Osteocyte (in vitro differentiated cells): ENCODE measurements around the gene ZAR1L. TPM values are rescaled to one million over a fixed set of nuclear protein-coding genes. Genes with fewer than 3 reads are reported as not detected.

ENCODE experiments used
- DNase-seq: peaks from one replicate; pipeline ENCODE4 v3.0.0; 2021; ENCODE audit warnings: mixed read lengths; ENCODE audit not compliant: unreplicated experiment; ENCODE audit errors: extremely low spot score
- H3K27ac Mint-ChIP-seq: one replicate; pipeline ENCODE4 v1.8.0; 2021; ENCODE audit warnings: mild to moderate bottlenecking, mixed read lengths; ENCODE audit not compliant: unreplicated experiment
- H3K27me3 Mint-ChIP-seq: one replicate; pipeline ENCODE4 v1.8.0; 2021; ENCODE audit warnings: mixed read lengths; ENCODE audit not compliant: unreplicated experiment
- H3K36me3 Mint-ChIP-seq: one replicate; pipeline ENCODE4 v1.8.0; 2021; ENCODE audit warnings: mixed read lengths; ENCODE audit not compliant: unreplicated experiment
- H3K4me1 Mint-ChIP-seq: one replicate; pipeline ENCODE4 v1.8.0; 2021; ENCODE audit warnings: mixed read lengths; ENCODE audit not compliant: unreplicated experiment
- H3K4me3 Mint-ChIP-seq: one replicate; pipeline ENCODE4 v1.8.0; 2021; ENCODE audit warnings: mild to moderate bottlenecking, moderate library complexity, mixed read lengths; ENCODE audit not compliant: unreplicated experiment
- H3K9me3 Mint-ChIP-seq: one replicate; pipeline ENCODE4 v1.8.0; 2021; ENCODE audit warnings: mixed read lengths; ENCODE audit not compliant: unreplicated experiment
- total RNA-seq: library from RNA; stranded (reverse); gene quantifications from 2 replicates; pipeline ENCODE4 v1.2.1, GENCODE V29; 2021
- TF ChIP-seq, protein P1 (sequence below): fragments of 200-600 bp; sonication (generic); IDR thresholded peaks from 2 replicates; pipeline ENCODE4 v1.5.0; 2021; ENCODE audit warnings: antibody characterized with exemption, mild to moderate bottlenecking, moderate library complexity

The ZAR1L gene
- total RNA-seq, 1 donor from 2014 or later = not detected

DNA sequence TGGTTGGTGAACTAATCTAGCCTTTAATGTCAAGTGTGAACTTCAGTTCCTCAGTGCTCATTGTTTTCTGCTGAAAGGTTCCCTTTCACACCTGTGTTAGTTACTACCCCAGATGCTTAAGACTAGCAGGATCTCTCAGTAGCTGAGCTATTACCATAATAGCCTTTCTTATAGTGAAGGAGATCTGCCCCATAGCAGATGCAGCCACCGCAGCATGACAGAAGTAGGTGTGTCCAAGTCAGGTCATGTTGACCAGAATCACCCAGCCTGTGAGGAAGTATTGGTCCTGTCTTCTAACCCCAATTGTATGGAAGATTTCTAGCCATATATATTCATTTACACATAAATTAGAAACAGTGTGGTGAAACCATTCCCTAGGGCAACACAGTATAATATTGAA is 37.3 kb downstream of the ZAR1L start:
- H3K4me3 Mint-ChIP-seq = no peak overlapping the region
- DNase-seq = no peak
- H3K27me3 Mint-ChIP-seq = no peaks in the 10 kb centered on the region
- TF ChIP-seq, protein P1, sequence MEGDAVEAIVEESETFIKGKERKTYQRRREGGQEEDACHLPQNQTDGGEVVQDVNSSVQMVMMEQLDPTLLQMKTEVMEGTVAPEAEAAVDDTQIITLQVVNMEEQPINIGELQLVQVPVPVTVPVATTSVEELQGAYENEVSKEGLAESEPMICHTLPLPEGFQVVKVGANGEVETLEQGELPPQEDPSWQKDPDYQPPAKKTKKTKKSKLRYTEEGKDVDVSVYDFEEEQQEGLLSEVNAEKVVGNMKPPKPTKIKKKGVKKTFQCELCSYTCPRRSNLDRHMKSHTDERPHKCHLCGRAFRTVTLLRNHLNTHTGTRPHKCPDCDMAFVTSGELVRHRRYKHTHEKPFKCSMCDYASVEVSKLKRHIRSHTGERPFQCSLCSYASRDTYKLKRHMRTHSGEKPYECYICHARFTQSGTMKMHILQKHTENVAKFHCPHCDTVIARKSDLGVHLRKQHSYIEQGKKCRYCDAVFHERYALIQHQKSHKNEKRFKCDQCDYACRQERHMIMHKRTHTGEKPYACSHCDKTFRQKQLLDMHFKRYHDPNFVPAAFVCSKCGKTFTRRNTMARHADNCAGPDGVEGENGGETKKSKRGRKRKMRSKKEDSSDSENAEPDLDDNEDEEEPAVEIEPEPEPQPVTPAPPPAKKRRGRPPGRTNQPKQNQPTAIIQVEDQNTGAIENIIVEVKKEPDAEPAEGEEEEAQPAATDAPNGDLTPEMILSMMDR = no peak
- H3K27ac Mint-ChIP-seq = no peak overlapping the region
- H3K9me3 Mint-ChIP-seq = no peaks in the 10 kb centered on the region
- H3K36me3 Mint-ChIP-seq = no peaks in the 10 kb centered on the region
- peaks cover 2% of the 10 kb centered on the region for H3K4me1 Mint-ChIP-seq

DNA sequence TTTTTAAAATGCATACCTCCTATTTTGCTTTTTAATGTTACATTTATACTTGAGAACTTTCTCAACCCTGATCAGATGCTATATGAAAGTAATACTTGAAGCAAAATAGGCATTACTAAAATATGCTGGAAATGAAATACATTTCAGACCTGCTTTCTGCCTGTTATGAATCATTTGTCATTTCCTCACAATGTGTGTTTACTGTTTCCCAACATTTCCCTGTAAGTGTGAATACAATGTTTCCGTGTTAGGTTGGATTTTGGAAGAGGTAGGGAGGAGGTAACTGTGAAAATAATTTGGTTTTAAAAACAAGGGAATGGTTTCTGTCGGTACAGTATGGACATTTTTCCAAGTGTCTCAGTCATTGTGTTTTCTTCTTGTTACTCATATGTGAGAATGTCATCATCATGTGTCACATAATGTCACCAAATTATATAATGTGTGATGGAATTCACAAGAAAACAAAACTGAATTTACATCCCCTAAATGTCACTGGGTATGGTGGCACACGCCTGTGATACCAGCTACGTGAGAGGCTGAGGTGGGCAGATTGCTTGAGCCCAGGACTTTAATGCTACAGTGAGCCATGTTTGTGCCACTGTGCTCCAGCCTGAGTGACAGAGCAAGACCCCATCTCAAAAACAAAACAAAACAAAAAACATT is 43.0 kb downstream of the ZAR1L start:
- no peak overlapping the region for H3K4me3 Mint-ChIP-seq
- H3K36me3 Mint-ChIP-seq = no peaks in the 10 kb centered on the region
- no peak for DNase-seq
- TF ChIP-seq, protein P1 = no peak
- H3K4me1 Mint-ChIP-seq = peaks cover 5% of the 10 kb centered on the region
- no peaks in the 10 kb centered on the region for H3K9me3 Mint-ChIP-seq
- H3K27ac Mint-ChIP-seq = no peak overlapping the region
- no peaks in the 10 kb centered on the region for H3K27me3 Mint-ChIP-seq

DNA sequence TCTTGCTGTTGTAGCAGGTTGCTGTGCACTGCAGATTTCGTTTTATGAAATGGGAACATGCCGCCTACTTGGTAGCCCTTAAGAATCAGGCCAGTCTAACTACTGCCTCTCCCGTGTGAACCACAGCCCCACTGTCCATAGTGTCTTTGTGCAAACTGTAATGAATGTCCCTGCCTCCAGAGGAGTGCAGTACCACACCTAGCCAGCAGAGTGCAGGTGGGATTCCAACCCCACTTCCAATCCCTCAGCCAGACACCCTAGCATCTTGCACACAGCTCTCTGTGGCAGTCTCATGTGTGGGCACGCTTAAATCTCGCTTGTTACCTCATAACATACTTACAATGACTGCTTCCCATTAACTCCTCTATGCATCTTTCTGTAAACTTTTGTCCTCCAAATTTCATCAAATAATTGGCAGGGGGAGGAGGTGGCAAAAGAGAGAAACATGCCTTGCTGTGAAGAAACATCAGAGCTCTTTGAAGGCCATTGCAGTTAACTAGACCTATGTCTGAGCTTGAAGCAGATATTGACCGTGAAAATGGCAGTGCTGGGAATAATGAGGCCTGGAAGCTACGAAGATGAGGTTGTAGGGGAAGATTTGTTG is 47.2 kb downstream of the ZAR1L start:
- Mint-ChIP-seq H3K27ac (no peak overlapping the region), H3K4me3 (no peak overlapping the region), H3K9me3 (no peaks in the 10 kb centered on the region), H3K36me3 (no peaks in the 10 kb centered on the region), H3K4me1 (peaks cover 11% of the 10 kb centered on the region), H3K27me3 (no peaks in the 10 kb centered on the region)
- TF ChIP-seq, protein P1 = peak; percentile 30
- DNase-seq = no peak

DNA sequence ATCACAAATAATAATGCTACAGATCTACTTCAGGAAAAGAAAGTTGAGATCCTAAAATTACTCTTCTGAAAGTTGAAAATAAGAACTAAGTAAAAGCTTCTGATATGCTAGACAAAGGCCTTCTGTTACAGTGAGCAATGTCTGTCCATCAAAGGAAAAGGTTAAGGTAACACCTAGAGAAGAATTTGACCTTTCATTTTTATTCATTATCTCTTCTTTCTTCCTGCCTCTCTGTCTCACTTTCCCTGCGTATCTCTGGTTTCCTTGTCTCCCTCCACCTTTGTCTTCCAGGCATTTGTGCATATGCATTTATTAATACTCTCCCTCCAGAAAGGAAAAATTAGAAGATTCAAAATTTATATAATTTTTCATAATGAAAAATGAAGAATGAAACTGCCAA is 49.0 kb downstream of the ZAR1L start:
- no peaks in the 10 kb centered on the region for H3K36me3 Mint-ChIP-seq
- peaks cover 22% of the 10 kb centered on the region for H3K4me1 Mint-ChIP-seq
- TF ChIP-seq, protein P1 = no peak
- no peak overlapping the region for H3K27ac Mint-ChIP-seq
- H3K4me3 Mint-ChIP-seq = no peak overlapping the region
- no peak for DNase-seq
- H3K27me3 Mint-ChIP-seq = no peaks in the 10 kb centered on the region
- H3K9me3 Mint-ChIP-seq = no peaks in the 10 kb centered on the region

DNA sequence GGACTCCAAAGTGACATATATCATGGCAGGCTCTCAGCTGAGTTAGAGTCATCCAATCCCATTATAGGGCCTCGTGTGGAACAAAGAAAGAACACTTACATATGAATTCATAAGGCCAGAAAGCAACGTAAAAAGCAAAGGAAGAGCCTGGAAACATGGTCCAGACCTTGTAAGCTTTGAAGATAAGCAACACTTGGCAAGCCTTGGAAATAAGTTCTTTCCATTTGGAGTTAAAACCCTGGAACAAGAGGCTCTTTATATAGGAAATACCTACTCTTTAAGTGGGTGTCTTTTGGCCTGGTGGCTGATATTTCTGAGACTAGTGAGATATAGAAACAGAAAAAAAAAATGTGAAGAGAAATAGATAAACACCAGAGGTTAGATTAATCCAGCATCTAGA is 49.4 kb downstream of the ZAR1L start:
- no peaks in the 10 kb centered on the region for H3K27me3 Mint-ChIP-seq

More for the DNA sequence above, 49.4 kb downstream of the ZAR1L start:
- no peak for DNase-seq
- no peak overlapping the region for H3K27ac Mint-ChIP-seq
- H3K4me1 Mint-ChIP-seq = peaks cover 26% of the 10 kb centered on the region
- H3K4me3 Mint-ChIP-seq = no peak overlapping the region
- TF ChIP-seq, protein P1 = no peak
- no peaks in the 10 kb centered on the region for H3K36me3 Mint-ChIP-seq
- no peaks in the 10 kb centered on the region for H3K9me3 Mint-ChIP-seq
